Fibroblast of the aortic adventitia (primary cell): ENCODE data around the gene PPFIBP2. TPM values are rescaled to one million over a fixed set of nuclear protein-coding genes. Genes with fewer than 3 reads are reported as not detected.
A peak's percentile ranks its signal among the peaks of the same experiment; 100 is the strongest.

Source experiments
- DNase-seq: peaks from one replicate; pipeline ENCODE4 v3.0.0-alpha.2; 2010; ENCODE audit warnings: low read depth
- H3K4me3 ChIP-seq: 2 replicates; pipeline ENCODE4 v1.5.1; 2011; ENCODE audit warnings: low read depth, mild to moderate bottlenecking, control low read depth, low read length, moderate library complexity
- total RNA-seq: library from RNA; depleted of rRNA; stranded (reverse); fragments of >200 nt; gene quantifications from 2 replicates; pipeline ENCODE4 v1.2.3, GENCODE V29; 2012; ENCODE audit warnings: low replicate concordance
- TF ChIP-seq, protein P1 (sequence below): IDR thresholded peaks from 2 replicates; pipeline ENCODE4 v1.5.1; 2011; ENCODE audit warnings: mild to moderate bottlenecking, low read length, control low read depth, inconsistent platforms; ENCODE audit not compliant: insufficient read depth

PPFIBP2 gene
- total RNA-seq, 1 donor, result 11.7 TPM

DNA sequence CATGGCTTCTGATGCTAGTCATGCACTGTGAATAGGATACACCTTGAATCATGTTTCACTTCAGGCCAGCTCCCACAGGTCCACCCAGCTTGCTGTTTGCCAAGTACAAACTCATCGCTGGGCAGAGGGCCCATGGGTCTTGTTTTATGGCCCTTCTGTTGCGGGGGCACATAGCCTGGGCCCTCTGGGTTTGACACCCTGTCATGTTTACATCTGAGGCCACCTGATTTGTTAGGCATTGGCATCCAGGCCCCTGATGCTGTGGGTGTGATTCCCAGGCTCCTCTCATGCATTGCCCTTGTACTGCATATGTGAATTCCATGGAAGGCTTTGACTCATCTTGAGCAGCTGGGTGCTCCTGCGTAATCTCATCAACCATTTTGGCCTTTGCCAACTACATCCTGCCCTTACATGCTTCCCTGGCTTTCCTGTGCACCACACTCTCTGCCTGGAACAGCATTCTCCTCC lies 32.6 kb downstream of the PPFIBP2 start:
- TF ChIP-seq, protein P1, sequence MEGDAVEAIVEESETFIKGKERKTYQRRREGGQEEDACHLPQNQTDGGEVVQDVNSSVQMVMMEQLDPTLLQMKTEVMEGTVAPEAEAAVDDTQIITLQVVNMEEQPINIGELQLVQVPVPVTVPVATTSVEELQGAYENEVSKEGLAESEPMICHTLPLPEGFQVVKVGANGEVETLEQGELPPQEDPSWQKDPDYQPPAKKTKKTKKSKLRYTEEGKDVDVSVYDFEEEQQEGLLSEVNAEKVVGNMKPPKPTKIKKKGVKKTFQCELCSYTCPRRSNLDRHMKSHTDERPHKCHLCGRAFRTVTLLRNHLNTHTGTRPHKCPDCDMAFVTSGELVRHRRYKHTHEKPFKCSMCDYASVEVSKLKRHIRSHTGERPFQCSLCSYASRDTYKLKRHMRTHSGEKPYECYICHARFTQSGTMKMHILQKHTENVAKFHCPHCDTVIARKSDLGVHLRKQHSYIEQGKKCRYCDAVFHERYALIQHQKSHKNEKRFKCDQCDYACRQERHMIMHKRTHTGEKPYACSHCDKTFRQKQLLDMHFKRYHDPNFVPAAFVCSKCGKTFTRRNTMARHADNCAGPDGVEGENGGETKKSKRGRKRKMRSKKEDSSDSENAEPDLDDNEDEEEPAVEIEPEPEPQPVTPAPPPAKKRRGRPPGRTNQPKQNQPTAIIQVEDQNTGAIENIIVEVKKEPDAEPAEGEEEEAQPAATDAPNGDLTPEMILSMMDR, result no peak
- no peak overlapping the region for H3K4me3 ChIP-seq
- no peak for DNase-seq

DNA sequence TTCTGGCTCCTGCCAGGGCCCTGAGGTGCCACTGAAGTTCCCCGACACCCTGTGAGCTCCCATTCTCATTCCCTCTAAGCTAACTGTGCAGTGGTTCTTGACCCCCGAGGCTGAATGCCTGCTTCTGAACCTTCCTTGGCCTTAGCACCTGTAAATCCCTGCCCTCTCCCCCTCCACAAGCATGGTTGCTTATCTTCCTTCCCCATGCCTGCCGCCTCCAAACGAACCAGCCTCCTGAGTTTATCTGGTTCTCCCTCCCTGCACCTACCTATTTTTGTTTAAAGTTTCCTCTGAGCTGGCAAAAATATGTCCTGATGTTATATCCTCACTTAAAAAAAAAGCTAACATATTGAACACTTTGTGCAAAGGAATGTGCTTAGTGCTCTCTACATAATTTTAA lies 33.9 kb downstream of the PPFIBP2 start:
- TF ChIP-seq, protein P1, result no peak
- DNase-seq, result no peak
- H3K4me3 ChIP-seq, result no peak overlapping the region

DNA sequence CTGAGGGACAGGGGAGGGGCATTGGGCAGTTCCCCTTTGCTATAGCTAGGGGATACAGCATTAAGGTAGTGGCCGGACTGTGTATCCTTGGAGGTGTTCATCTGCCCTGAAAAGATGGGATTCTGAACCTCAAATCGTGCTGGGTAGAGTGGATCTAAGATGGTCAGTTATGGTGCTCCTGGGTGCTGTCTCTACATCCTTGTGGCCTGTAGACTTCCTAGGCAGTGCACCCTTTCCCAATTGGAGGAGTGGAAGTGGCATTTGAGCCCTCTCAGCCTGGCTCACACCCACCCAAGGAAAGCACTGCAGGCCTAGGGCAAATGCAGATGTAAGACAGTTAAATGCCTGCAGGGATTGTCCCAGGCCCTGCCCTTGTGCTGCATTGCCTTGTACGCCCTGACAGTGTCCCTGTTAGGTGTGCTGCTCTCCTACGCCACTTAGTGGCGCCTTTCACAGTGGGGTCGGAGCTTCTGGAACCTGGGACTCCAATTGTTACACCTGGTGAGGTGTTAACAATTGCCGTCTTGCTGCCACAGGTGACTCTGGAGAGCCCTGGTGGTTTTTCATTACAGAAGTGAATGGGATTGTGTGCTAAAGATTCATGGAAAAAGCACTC lies 35.0 kb downstream of the PPFIBP2 start:
- no peak overlapping the region for H3K4me3 ChIP-seq
- TF ChIP-seq, protein P1, result no peak
- no peak for DNase-seq

DNA sequence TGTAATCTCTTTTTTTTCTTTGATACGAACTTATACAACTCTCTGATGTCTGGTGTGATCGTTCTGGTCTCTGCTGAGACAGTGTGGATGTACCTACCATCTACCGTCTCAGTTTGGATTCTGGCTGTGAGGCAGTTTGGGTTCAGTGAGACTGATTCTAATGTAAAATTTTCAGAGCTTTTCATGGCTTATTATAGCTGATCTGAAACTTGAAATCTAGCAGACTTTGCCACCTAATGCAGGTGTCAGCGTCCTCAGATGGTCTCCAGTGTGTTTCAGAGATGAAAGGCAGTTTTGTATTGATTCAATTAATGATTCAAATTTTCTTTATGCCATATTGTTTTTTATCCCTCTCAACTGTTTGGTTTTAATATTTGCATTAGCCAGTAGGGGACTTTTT lies 35.9 kb downstream of the PPFIBP2 start:
- DNase-seq, result no peak
- TF ChIP-seq, protein P1, result no peak
- no peak overlapping the region for H3K4me3 ChIP-seq

DNA sequence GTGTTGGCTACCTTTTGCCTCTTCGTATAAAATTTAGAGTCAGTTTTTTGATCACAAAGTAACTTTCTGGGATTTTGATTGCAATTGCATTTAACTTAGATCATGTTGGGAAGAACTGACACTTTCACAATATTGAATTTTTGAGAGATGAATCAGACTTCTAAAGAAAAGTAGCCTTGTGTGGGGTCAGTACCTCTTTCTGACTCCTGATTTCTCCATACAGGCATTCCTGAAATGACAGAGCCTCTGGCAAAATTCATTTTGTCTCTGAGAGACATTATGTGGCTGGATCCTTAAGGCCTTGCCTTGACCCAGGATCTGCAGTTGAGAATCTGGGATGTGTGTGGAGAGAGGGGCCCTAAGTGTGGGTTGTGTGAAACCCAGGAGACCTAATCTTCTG lies 37.8 kb downstream of the PPFIBP2 start:
- TF ChIP-seq, protein P1, result no peak
- peak; percentile 65 for DNase-seq
- H3K4me3 ChIP-seq, result no peak overlapping the region

DNA sequence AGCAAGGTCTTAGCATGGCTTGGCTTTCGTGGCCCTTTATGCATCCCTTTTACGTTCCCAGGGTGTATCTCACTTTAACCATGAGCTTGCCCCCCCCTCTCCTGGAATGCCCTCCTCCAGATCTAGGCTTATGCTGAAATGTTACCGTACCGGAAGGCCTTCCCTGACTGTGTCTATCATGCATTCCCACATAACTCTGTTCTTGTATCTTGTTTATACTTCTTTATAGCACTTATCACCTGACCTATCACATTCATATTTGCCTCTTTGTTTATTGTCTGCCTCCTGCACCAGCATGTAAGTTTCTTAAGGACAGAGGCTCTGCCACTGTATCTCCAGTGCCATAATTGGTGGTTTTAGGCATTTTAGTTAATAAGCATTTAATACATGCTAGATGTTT lies 38.9 kb downstream of the PPFIBP2 start:
- TF ChIP-seq, protein P1, result no peak
- no peak overlapping the region for H3K4me3 ChIP-seq
- no peak for DNase-seq
